Kidney (tissue), 14 donors: ENCODE data around the gene MTR. TPM values are rescaled to one million over a fixed set of nuclear protein-coding genes. Genes with fewer than 3 reads are reported as not detected.

Experiments used
- DNase-seq, 5 donors: peaks; one replicate each; pipeline ENCODE4 v3.0.0-alpha.2; 2013 to 2020
- FAIRE-seq: peaks from 2 replicates; lab custom pipeline; 2012; peaks lifted over from hg19 to GRCh38; lab: Jason Lieb, UNC
- H3K27ac ChIP-seq, 2 donors: one replicate each; pipeline ENCODE4 v1.7.0; 2013; ENCODE audit warnings: low read depth in 2 of 2, low read length in 2 of 2, inconsistent platforms in 1 of 2
- H3K27me3 ChIP-seq: one replicate; pipeline ENCODE4 v1.7.1; 2013; ENCODE audit warnings: low read length, inconsistent platforms; ENCODE audit not compliant: control insufficient read depth, insufficient read depth
- H3K36me3 ChIP-seq, 3 donors: one replicate each; pipeline versions ENCODE4 v1.7.0 to v1.7.1; 2013; ENCODE audit warnings: low read length in 3 of 3, control low read depth in 1 of 3, inconsistent platforms in 1 of 3; ENCODE audit not compliant: insufficient read depth in 3 of 3, control insufficient read depth in 2 of 3
- H3K4me1 ChIP-seq, 3 donors: one replicate each; pipeline versions ENCODE4 v1.7.0 to v1.7.1; 2013; ENCODE audit warnings: low read length in 3 of 3, inconsistent platforms in 1 of 3, low read depth in 1 of 3; ENCODE audit not compliant: control insufficient read depth in 2 of 3, insufficient read depth in 2 of 3
- H3K4me3 ChIP-seq, 3 donors: one replicate each; pipeline versions ENCODE4 v1.7.0 to v1.8.1; 2013; ENCODE audit warnings: low read length in 3 of 3, control low read depth in 1 of 3, inconsistent platforms in 1 of 3
- H3K9ac ChIP-seq, 3 donors: one replicate each; pipeline versions ENCODE4 v1.7.0 to v1.7.1; 2013; ENCODE audit warnings: low read length in 3 of 3, control low read depth in 1 of 3, inconsistent platforms in 1 of 3
- H3K9me3 ChIP-seq, 3 donors: one replicate each; pipeline versions ENCODE4 v1.7.0 to v1.7.1; 2013; ENCODE audit warnings: low read length in 3 of 3, control low read depth in 1 of 3, inconsistent platforms in 1 of 3; ENCODE audit not compliant: control insufficient read depth in 2 of 3, insufficient read depth in 1 of 3
- intact Hi-C: fragments of 100-400 bp; cut with DNase I; formaldehyde crosslinking; loops from one replicate; pipeline ENCODE4 v1.11.1; 2022
- polyA plus RNA-seq: library from polyadenylated mRNA; stranded (reverse); fragments of 350-450 nt; fragmentation: Illumina TruSeq; extraction: RNeasy Lipid Tissue Mini Kit (QIAGEN cat#74804); gene quantifications from one replicate; pipeline ENCODE4 v1.2.3, GENCODE V29; 2014; ENCODE audit warnings: low read depth, low replicate concordance; ENCODE audit not compliant: insufficient read depth
- total RNA-seq: library from RNA; stranded (reverse); fragmentation: NEBNext Ultra II Directional; extraction: Animal tissue kit (Norgen Biotek cat#: 25700); gene quantifications from one replicate; pipeline ENCODE4 v1.2.1, GENCODE V29; 2021
- TF ChIP-seq, protein P1 (sequence below): IDR thresholded peaks from 3 replicates; pipeline ENCODE4 v1.5.1; 2012; ENCODE audit warnings: mild to moderate bottlenecking, moderate library complexity, borderline replicate concordance; ENCODE audit not compliant: insufficient read depth; ENCODE audit errors: extremely low read depth
- donor health status: control.
- donor health status: control.
- donor health status: control.
- donor health status: control.
- donor health status: control.
- donor health status: DM: yes; HTN: yes; CAD: no.
- donor health status: Normal renal cell carcinoma (clear cell type).

Gene MTR
- total and polyA plus RNA-seq, 2 donors from 2014 or later = 7.6 to 61.0 TPM

DNA sequence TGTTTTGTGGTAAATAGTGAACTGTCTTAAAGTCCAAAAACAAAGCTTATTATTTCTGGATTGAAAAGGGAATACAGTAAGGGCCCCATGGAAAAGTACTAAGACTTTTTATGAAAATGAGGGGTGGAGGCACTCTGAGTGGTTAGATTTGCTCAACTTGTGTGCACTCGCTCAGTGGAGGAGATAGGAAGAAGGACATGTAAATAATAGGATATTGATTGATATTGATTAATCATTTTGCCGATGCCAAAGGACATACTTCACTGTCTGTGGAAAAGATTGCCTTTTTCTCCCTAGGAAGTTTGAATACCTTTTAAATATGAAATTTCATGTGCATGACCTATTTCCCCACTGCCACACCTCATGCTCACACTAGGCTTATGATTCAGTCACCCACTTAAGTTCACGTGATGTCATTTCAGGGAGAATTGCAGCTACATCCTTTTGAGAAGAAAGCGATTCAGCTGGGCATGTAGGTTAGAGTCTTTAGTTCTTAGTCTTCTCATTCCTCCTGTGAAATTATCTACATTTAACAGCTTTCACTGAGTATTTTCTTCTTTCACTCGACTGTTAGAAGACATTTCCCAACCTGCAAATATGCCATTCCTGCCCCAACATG, 5.0 kb downstream of the MTR start:
- H3K4me1 ChIP-seq = peaks cover 0 to 15% (median 14%) of the 10 kb centered on the region in 3 donors
- peak overlapping the region in 1 of 2 donors; percentile 45 for H3K27ac ChIP-seq
- FAIRE-seq = no peak
- no peak for DNase-seq
- no peaks in the 10 kb centered on the region for H3K9me3 ChIP-seq
- no peaks in the 10 kb centered on the region for H3K27me3 ChIP-seq
- intact Hi-C loops = no loop called here
- peaks cover 0 to under 1% (median 0%) of the 10 kb centered on the region in 3 donors for H3K36me3 ChIP-seq
- H3K9ac ChIP-seq = no peak overlapping the region
- TF ChIP-seq, protein P1, sequence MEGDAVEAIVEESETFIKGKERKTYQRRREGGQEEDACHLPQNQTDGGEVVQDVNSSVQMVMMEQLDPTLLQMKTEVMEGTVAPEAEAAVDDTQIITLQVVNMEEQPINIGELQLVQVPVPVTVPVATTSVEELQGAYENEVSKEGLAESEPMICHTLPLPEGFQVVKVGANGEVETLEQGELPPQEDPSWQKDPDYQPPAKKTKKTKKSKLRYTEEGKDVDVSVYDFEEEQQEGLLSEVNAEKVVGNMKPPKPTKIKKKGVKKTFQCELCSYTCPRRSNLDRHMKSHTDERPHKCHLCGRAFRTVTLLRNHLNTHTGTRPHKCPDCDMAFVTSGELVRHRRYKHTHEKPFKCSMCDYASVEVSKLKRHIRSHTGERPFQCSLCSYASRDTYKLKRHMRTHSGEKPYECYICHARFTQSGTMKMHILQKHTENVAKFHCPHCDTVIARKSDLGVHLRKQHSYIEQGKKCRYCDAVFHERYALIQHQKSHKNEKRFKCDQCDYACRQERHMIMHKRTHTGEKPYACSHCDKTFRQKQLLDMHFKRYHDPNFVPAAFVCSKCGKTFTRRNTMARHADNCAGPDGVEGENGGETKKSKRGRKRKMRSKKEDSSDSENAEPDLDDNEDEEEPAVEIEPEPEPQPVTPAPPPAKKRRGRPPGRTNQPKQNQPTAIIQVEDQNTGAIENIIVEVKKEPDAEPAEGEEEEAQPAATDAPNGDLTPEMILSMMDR = no peak
- H3K4me3 ChIP-seq = no peak overlapping the region

DNA sequence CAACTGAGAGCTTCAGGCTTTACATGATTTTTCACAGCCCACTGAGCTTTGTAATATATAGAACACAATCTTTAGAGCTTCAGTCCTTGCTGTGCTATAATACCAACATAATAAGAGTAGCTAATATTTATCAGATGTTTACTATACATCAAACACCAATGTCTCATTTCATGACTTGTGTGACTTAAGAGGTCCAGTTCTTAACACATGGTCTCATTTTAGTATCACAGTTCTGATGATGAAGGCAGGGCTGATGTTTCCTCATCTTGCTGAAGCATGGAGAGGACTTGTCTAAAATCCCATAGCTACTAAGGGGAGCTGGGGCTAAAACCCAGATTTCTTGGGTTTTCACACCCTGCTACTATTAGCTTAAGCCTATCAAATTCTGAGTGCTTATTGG, 5.5 kb downstream of the MTR start:
- FAIRE-seq = no peak

DNA sequence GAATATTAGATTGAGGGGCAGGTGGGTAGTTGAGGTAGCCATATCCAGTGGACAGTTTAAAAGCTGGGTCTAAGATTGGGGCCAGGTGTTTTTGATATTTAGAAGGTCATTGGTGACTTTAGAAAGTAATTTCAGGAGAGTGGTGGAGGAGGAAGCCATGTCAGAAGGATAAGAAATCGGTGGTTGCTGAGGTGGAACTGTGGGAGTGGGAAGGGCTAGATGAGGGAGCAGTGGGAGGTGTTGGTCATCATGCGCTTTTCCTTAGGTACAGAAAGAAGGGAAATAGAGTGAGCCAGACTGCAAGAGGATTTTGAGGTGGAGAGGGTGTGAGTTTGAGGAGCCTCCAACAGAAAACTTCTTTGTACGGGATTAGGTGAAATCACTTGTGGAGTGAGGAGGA, 7.2 kb downstream of the MTR start:
- no peaks in the 10 kb centered on the region for H3K9me3 ChIP-seq
- peak overlapping the region in 1 of 2 donors; percentile 66 for H3K27ac ChIP-seq
- no peaks in the 10 kb centered on the region for H3K27me3 ChIP-seq
- H3K36me3 ChIP-seq = peaks cover 0 to 5% (median 0%) of the 10 kb centered on the region in 3 donors
- intact Hi-C loops = no loop called here
- no peak overlapping the region for H3K4me3 ChIP-seq
- H3K9ac ChIP-seq = no peak overlapping the region
- H3K4me1 ChIP-seq = peaks cover 0 to 15% (median 14%) of the 10 kb centered on the region in 3 donors
- DNase-seq (no peak), FAIRE-seq (no peak)
- TF ChIP-seq, protein P1 = no peak

More for the DNA sequence above, 5.5 kb downstream of the MTR start:
- TF ChIP-seq, protein P1 = no peak
- Histone ChIP-seq H3K4me1 (peaks cover 0 to 15% (median 14%) of the 10 kb centered on the region in 3 donors), H3K4me3 (no peak overlapping the region), H3K27me3 (no peaks in the 10 kb centered on the region), H3K9me3 (no peaks in the 10 kb centered on the region), H3K27ac (peak overlapping the region; percentile 45 to 66), H3K9ac (no peak overlapping the region), H3K36me3 (peaks cover 0 to 2% (median 0%) of the 10 kb centered on the region in 3 donors)
- no peak for DNase-seq
- intact Hi-C loops = no loop called here

DNA sequence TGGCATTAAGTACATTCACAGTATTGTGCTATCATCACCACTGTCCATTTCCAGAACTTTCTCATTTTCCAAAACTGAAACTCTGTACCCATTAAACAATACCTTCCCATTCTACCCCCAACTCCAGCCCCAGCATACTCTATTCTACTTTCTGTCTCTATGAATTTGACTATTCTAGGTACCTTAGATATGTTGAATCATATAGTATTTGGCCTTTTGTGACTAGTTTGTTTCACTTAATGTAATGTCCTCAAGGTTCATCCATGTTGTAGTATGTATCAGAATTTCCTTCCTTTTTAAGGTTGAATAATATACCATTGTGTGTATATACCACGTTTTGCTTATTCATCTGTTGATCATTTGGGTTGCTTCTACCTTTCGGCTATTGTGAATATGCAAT, 11.5 kb downstream of the MTR start:
- intact Hi-C loops = no loop called here
- Histone ChIP-seq H3K4me3 (no peak overlapping the region), H3K9me3 (no peaks in the 10 kb centered on the region), H3K9ac (no peak overlapping the region), H3K27ac (peak overlapping the region in 1 of 2 donors; percentile 14), H3K4me1 (peaks cover 0 to 24% (median 24%) of the 10 kb centered on the region in 3 donors), H3K27me3 (no peaks in the 10 kb centered on the region), H3K36me3 (peaks cover 6 to 16% (median 8%) of the 10 kb centered on the region in 3 donors)
- no peak for FAIRE-seq
- TF ChIP-seq, protein P1 = no peak
- no peak for DNase-seq
